ENCODE measurements around the gene MTA3.
"Not testable (repeated sequence)": the region's sequence is repeated elsewhere in the genome, so short reads cannot be mapped to it uniquely, and the experiment has no call there.

The MTA3 gene

DNA sequence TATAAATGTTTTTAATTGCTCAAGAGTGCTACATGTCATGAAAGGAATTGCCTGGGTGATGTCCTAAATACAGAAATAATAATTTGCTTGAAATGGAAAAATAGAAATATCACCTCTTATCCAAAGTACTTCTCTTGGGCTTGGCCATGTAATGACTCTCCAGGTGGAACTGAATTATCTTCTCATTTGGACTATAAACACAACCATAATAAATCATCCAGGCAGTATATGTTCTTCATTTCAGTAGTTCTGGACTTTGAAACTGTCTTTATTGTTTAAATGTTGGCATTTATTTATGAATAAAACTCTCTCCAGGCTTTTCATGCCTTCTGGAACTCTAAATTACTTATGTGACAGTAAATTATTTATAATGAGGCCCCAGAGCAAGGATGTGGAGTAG, 155.0 kb downstream of the MTA3 start:
- DNase-seq (ENCODE audit: low read depth in 2 of 2), result no peak
- no peak overlapping the region for H3K4me3 ChIP-seq (replicated peaks in 1 of 2; ENCODE audit: low read depth in 2 of 2, low read length in 2 of 2)
- TF ChIP-seq, protein P1, sequence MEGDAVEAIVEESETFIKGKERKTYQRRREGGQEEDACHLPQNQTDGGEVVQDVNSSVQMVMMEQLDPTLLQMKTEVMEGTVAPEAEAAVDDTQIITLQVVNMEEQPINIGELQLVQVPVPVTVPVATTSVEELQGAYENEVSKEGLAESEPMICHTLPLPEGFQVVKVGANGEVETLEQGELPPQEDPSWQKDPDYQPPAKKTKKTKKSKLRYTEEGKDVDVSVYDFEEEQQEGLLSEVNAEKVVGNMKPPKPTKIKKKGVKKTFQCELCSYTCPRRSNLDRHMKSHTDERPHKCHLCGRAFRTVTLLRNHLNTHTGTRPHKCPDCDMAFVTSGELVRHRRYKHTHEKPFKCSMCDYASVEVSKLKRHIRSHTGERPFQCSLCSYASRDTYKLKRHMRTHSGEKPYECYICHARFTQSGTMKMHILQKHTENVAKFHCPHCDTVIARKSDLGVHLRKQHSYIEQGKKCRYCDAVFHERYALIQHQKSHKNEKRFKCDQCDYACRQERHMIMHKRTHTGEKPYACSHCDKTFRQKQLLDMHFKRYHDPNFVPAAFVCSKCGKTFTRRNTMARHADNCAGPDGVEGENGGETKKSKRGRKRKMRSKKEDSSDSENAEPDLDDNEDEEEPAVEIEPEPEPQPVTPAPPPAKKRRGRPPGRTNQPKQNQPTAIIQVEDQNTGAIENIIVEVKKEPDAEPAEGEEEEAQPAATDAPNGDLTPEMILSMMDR (IDR thresholded peaks at IDR 0.05; ENCODE audit: low read depth, low read length), result no peak

DNA sequence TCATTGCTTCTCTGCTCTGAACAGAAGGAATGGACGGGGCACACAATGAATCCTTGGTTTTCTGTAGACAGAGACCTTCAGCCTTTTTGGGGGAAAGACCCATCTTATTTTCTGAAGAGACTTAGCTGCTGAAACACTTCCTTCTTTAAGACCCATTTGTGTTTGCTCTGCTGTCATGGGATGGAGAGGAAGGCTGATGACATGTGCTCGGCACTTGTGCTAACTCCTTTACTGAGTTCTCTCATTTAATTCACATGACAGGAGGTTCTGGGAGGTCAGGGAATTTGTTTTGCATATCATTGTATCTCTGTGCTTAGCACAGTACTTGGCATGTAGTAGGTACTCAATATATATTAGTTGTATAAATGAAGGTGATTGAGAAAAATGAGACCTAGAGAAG, 156.5 kb downstream of the MTA3 start:
- no peak for DNase-seq (ENCODE audit: low read depth in 2 of 2)
- no peak overlapping the region for H3K4me3 ChIP-seq (replicated peaks in 1 of 2; ENCODE audit: low read depth in 2 of 2, low read length in 2 of 2)
- TF ChIP-seq, protein P1 (IDR thresholded peaks at IDR 0.05; ENCODE audit: low read depth, low read length), result no peak

DNA sequence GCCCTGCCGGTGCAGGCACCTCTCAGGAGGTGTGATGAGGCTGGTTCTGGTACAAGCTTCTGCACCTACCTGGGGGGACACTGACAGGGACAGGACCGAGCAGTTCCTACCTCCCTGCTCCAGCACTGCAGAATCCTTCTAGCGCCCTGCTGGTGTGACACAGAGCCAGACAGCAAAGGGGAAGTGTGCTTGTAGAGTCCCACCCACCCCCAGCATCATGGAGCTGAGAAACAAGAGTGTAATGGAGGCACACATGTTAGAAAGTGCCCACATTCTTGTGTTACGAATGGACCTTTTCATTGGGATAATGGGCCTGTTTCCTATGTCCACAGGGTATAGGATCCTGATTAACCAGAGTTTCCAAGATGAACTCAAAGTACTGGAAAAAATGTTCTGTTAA, 157.2 kb downstream of the MTA3 start:
- DNase-seq (ENCODE audit: low read depth in 2 of 2), result no peak
- TF ChIP-seq, protein P1 (IDR thresholded peaks at IDR 0.05; ENCODE audit: low read depth, low read length), result no peak

DNA sequence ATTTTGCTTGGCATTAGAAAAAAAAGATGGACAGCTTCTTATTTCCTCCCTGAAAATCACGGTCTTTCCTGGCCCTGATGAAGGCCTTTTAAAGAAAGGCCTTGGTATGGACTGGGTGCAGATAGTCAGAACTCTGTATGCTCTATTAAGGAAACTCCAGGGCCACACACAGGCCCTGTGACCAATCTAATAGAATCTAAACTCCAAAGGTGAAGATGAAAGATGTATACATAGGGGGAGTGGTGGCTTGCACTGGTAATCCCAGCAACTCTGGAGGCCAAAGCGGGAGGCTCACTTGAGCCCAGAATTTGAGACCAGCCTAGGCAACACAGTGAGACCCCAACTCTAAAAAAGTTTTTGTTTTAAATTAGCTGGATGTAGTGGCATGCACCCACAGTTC, 158.2 kb downstream of the MTA3 start:
- TF ChIP-seq, protein P1 (IDR thresholded peaks at IDR 0.05; ENCODE audit: low read depth, low read length), result no peak
- no peak for DNase-seq (ENCODE audit: low read depth in 2 of 2)

More for the DNA sequence above, 157.2 kb downstream of the MTA3 start:
- no peak overlapping the region for H3K4me3 ChIP-seq (replicated peaks in 1 of 2; ENCODE audit: low read depth in 2 of 2, low read length in 2 of 2)

DNA sequence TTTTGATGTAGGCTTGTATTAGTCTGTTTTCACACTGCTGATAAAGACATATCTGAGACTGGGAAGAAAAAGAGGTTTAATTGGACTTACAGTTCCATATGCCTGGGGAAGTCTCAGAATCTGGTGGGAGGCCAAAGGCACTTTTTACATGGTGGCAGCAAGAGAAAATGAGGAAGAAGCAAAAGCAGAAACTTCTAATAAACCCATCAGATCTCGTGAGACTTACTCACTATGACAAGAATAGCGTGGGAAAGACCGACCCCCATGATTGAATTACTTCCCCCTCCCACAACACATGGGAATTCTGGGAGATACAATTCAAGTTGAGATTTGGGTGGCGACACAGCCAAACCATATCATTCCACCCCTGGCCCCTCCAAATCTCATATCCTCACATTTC, 162.9 kb downstream of the MTA3 start:
- DNase-seq (ENCODE audit: low read depth in 2 of 2), result not testable (repeated sequence)

More for the DNA sequence above, 158.2 kb downstream of the MTA3 start:
- no peak overlapping the region for H3K4me3 ChIP-seq (replicated peaks in 1 of 2; ENCODE audit: low read depth in 2 of 2, low read length in 2 of 2)

DNA sequence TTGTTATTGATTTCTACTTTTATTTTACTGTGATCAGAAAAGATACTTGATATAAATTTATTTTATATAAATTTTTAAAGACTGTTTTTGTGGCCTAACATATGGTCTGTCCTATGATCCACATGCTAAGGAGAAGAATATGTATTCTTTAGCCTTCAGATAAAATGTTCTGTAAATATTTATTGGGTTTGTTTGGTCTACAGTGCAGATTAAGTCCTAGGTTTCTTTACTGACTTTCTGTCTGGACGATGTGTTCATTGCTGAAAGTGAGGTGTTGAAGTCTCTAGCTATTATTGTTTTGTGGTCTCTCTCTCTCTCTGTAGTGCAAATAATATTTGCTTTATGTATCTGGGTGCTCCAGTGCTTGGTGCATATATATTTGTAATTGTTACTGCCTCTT, 165.4 kb downstream of the MTA3 start:
- H3K4me3 ChIP-seq (replicated peaks in 1 of 2; ENCODE audit: low read depth in 2 of 2, low read length in 2 of 2), result no peak overlapping the region
- TF ChIP-seq, protein P1 (IDR thresholded peaks at IDR 0.05; ENCODE audit: low read depth, low read length), result no peak

More for the DNA sequence above, 162.9 kb downstream of the MTA3 start:
- not testable (repeated sequence) for H3K4me3 ChIP-seq (replicated peaks in 1 of 2; ENCODE audit: low read depth in 2 of 2, low read length in 2 of 2)

DNA sequence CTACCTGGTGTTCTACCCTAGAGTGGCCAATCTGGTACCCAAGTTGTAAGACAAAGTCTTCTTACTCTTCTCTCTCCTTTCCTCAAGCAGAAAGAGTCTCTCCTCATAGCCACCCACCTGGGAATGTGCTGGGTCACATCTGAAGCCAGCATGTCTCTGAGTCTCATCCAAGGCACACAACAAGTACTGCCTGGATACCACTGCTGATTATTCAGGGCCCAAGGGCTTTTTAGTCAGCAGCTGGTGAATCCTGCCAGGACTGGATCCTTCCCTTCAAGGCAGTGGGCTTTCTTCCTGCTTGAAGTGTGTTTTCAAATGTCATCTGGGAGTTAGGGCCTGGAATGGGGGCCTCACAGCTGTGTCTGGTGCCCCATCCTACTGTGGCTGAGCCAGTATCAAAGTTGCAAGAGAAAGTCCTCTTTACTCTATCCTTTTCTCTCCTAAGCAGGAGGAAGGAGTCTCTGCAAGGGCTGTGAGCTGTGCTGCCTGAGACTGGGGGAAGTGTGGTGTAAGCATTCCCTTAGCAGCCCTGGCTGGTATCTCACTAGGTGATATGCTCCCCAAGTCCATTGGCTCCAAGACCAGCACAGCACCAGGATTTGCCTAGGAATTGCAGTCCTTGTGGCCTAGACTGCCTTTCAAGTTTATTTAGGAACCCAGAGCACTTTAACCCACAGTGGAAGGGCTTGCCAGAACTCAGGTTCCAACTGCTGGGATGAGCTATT, 168.3 kb downstream of the MTA3 start:
- no peak for DNase-seq (ENCODE audit: low read depth in 2 of 2)
- TF ChIP-seq, protein P1 (IDR thresholded peaks at IDR 0.05; ENCODE audit: low read depth, low read length), result no peak
- H3K4me3 ChIP-seq (replicated peaks in 1 of 2; ENCODE audit: low read depth in 2 of 2, low read length in 2 of 2), result no peak overlapping the region

More for the DNA sequence above, 165.4 kb downstream of the MTA3 start:
- no peak for DNase-seq (ENCODE audit: low read depth in 2 of 2)

All from cardiac fibroblast (primary cell).